Measurements from ENCODE around the gene TMEM107.
"Not testable (repeated sequence)": the region's sequence is repeated elsewhere in the genome, so short reads cannot be mapped to it uniquely, and the experiment has no call there.

The TMEM107 gene

GRCh38 chr17:8189711-8190477 is 13.7 kb upstream of the TMEM107 start, which contains the start of gene BORCS6:
Gene BORCS6 (minus strand): TSS chr17:8190180. CDS start chr17:8190140, 40 bp downstream.
- peak; percentile 98 for DNase-seq (ENCODE audit: low spot score)

DNA sequence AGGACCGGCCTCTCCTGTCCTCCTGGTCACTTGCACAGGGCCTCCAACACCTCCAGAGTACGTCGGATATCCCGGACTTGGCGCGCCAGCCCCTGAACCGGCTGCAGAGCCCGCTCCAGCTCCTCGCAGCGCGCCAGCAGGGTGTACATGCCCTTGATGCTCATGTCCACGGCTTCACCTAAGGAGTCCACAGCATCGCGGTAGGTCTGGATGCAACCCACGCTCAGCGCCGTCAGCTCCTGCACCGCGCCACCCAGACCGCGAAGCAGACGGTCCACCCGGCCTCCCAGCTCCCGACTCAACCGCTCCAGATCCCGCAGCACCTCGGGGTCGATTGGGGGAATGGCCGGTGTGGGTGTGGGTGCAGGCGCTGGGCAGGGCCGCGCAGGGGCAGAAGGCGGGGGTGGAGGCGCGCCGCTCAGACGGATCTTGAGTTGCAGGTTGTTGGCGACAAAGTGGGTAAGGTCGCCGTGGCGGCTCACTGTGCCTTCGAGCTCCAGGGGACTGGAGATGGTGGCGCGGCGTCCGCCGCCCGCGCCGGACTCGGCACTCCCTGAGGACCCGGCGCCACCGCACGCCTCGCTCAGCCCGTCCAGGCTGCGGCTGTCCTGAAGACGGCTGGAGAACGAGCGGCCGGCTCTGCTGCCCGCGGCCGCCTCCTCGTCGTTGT is 13.0 kb upstream of the TMEM107 start:
- DNase-seq (ENCODE audit: low spot score), result peak; percentile 73

- DNase-seq (ENCODE audit: low spot score), result no peak
Observed at GRCh38 chr17:8188263-8188839, 12.2 kb upstream of the TMEM107 start.

- DNase-seq (ENCODE audit: low spot score), result peak; percentile 98
Observed at GRCh38 chr17:8187517-8188262, 11.5 kb upstream of the TMEM107 start.

DNA sequence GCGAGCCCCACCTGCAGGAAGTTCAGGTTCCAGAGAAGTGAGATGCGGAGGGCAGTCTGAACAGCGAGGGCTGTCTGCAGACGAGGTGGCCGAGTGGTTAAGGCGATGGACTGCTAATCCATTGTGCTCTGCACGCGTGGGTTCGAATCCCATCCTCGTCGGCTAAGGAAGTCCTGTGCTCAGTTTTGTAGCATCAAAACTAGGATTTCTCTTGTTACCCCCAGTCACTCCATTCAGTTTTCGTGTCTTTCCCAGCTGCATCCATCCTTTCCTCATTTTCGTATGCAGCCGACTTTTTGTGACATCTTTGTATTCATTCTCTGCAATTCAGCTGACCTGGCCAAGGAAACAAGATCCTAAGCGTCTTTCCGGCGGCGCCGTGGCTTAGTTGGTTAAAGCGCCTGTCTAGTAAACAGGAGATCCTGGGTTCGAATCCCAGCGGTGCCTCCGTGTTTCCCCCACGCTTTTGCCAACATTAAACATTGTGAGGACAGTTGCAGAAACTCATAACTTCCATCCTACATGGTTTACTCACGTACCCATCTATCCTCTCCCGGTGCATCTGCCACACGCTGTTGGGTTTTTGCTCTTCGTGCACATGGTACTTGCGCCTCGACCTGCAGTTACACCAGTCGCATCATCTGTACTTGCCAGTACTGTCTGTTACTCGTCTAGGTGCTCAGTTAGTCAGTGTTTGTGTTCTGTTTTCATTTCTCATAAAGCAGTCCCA is 10.8 kb upstream of the TMEM107 start:
- DNase-seq (ENCODE audit: low spot score), result peak; percentile 99

DNA sequence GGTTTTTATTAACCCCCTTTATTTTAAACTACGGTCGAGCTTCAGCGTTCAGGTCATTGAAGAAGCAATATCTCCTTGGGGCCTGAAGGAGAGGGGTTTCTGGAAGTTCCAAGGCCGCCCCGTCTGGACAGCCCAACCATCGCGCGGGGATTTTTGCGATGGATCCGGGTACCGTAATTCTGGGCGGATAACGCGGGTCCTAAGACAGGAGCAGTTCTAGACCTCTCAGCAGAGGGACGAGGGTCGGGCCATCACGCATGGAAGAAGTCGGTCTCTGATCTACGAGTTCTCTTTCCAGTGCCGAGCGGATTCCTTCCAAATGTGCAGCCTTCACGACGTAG is 10.2 kb upstream of the TMEM107 start:
- DNase-seq (ENCODE audit: low spot score), result no peak

DNA sequence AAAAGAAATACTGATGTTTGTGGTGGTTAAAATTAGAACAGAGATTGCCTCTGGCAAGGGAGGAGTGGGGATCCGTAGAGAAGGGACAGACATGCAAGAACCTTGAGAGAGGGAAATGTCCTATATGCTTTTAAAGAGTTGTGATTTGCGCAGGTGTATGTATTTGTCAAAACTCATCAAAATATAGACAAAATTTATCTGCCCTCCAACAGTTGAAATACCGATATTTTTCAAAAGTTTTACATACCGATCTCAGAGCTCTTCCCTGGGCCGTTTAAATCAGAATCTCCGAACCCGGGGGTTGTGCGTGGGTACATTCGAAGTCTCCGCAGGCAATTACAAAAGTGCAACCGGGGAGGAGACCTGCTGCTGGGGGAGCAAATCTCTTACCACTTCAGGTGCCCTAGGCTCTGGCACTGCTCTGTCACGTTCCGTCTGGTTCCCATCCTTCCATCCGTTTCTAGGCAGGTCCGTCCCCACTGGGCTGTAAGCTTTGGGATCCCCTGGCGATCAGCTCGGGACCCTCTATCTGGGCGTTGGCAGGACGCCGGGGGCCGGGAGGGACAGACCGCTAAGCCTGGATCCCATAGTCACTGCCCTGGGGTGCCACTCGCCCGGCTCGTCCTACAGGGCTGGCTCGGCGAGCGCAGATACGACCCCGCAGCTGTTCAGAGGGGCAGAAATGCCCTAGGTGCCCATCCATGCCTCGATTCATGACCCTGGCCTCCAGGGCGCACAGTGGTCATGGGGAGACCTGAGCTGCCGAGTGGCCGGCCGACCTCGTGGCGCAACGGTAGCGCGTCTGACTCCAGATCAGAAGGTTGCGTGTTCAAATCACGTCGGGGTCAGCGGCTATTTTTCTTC is 9.6 kb upstream of the TMEM107 start:
- peak; percentile 100 for DNase-seq (ENCODE audit: low spot score)

- no peak for DNase-seq (ENCODE audit: low spot score)
Observed at GRCh38 chr17:8176998-8177731, 985 bp upstream of the TMEM107 start.

- DNase-seq (ENCODE audit: low spot score), result peak; percentile 67
Observed at GRCh38 chr17:8175795-8176196, 384 bp downstream of the TMEM107 start.

DNA sequence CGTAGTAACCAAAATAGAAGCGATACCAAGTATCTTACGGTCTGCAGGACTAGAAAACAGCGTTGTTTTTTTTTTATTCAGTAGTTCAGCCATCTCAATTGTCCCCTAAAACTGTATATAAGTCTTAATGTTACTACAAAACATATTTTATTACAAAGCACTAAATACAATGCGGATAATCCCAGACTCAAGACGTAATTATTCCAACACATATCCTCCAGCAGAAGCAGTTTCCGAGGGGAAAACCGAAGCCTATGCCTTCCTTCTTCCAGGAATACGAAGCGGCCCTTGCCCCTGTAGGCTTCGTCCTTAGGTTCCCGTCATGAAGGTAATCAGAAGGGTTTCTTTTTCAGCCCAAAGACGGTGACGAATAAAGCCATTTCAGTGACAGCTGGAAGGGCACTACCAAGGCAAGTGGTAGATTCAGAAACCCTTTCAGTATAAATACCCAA is 2.3 kb downstream of the TMEM107 start:
- no peak for DNase-seq (ENCODE audit: low spot score)

GRCh38 chr17:8173056-8173870 is 2.9 kb downstream of the TMEM107 start:
- peak; percentile 86 for DNase-seq (ENCODE audit: low spot score)

DNA sequence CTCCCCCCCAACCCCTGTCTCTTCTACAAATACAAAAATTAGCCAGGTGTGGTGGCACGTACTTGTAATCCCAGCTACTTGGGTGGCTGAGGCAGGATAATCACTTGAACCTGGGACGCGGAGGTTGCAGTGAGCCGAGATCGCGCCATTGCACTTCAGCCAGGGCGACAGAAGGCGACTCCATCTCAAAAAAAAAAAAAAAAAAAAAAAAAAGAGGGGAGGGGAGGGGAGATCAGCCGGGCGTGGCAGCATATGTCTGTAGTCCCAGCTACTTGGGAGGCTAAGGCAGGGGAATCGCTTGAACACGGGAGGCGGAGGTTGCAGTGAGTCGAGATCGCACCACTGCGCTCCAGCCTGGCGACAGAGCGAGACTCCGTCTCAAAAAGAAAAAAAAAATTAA is 6.0 kb downstream of the TMEM107 start:
- not testable (repeated sequence) for DNase-seq (ENCODE audit: low spot score)

DNA sequence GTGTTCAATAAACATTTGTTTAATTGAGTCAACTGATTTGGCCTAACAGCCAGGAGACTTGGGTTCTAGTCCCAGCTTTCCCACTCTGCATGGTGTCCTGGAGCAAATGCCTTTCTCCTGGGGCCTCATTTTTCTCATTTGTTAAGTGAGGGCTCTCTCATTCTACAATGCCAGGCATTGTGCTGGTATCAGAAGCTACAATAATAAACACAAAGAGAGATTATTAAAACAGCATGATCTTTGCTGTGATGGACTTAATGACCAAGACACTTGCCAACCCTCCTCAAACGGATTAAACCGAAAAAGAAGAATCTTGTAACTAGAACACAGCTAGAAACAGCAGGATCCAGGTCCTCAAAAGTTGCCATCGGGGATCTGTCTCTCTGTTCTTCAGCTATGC is 8.7 kb downstream of the TMEM107 start:
- DNase-seq (ENCODE audit: low spot score), result no peak

GRCh38 chr17:8166731-8167130 is 9.4 kb downstream of the TMEM107 start:
- no peak for DNase-seq (ENCODE audit: low spot score)

GRCh38 chr17:8164815-8165131 is 11.4 kb downstream of the TMEM107 start:
- peak; percentile 45 for DNase-seq (ENCODE audit: low spot score)

DNA sequence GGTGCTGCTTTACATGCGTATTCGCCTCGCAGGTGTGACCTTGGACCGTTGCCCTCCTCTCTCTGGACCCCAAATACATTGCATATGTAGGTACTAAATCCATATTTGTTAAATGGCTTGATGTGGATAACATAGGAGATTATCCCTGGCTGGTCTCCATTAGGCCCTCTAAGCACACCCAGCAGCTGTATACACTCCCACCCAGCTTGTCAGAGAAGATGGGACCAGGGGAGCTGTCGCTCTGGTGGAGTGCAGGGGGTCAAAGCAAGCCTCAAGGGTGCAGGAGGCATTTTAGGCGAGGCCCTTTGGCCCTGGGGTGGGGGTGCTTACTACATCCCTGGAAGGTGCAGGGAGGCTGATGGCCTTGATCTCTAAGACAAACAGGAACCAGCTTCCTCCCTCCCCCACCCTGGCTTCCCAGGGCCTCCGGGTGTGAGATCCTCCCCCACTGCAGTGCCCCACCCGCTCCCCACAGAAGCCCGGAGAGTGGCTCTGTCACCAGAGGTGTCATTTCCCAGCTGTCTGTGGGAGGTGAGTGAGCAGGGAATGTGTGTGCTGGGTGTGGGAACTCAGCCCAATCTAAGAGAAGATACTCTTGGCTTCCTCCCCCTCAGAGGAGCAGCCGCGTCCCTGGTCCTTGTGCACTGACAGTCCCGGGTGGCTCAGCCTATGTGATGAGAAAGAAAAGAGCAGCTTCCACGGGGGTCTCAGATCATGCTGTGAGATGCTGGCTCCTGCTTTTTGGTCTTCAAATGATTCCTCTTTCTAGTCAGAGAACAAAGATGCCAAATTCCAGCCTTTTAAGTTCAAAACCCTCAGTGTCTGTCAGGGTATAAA is 12.0 kb downstream of the TMEM107 start:
- DNase-seq (ENCODE audit: low spot score), result peak; percentile 59

DNA sequence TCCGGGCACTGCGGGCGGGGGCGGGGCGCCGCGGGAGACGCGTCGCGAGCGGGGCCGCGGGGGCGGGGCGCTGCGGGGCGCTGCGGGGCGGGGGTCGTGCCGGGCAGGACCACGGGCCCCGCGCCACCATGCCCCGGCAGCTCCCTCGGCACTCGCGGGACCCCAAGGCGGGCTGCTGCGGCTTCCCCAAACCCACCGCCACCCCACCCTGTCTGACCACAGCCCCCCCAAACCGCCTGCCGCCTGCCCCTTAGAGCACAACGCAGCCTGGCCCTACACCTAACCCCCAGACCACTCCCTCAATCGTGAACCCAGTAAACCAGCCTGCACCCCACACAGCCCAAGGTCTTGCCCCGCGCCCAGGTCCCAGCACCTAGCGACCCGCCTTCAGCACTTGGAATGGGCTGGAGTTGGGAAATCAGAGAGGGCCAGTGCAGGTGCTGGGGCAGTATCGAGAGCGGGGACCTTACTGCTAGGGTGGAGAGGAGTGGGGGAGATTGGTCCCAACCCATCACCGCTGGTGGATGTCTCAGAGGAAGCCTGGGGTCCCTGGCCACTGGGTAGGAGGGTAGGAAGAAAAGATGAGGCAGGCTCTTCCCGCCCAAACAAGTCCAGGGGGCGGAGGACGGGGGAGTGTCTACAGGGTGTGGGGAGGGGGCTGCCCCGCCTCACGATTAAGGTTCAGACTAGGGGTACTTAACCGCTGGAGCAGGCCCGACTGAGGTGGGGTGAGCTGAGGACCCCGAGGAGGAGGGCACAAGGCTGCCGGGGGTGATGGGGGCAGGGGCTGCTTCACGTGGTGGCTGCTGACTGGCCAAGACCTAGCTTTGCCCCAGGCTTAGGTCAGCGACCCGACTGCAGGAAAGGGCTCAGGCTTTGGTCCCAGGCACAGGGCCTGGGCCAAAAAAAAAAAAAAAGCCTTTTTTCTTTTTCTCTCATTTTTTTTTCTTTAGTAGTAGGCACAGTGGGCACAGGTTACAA is 12.9 kb downstream of the TMEM107 start:
- DNase-seq (ENCODE audit: low spot score), result peak; percentile 88

Data from ecto neural progenitor cell (in vitro differentiated cells).